Lower leg skin (tissue), 3 donors: ENCODE results near the gene TMED10.

Source experiments
- CTCF ChIP-seq, 3 donors: fragments of 450-650 bp; IDR thresholded peaks; one replicate each; pipeline ENCODE4 v1.5.1; 2016; ENCODE audit warnings: antibody characterized with exemption in 3 of 3, mild to moderate bottlenecking in 3 of 3, moderate library complexity in 2 of 3
- POLR2A ChIP-seq, 2 donors: fragments of 450-650 bp; IDR thresholded peaks; one replicate each; pipeline ENCODE4 v1.6.1; 2016 to 2017; ENCODE audit warnings: antibody characterized with exemption in 2 of 2, mild to moderate bottlenecking in 1 of 2, moderate library complexity in 1 of 2

DNA sequence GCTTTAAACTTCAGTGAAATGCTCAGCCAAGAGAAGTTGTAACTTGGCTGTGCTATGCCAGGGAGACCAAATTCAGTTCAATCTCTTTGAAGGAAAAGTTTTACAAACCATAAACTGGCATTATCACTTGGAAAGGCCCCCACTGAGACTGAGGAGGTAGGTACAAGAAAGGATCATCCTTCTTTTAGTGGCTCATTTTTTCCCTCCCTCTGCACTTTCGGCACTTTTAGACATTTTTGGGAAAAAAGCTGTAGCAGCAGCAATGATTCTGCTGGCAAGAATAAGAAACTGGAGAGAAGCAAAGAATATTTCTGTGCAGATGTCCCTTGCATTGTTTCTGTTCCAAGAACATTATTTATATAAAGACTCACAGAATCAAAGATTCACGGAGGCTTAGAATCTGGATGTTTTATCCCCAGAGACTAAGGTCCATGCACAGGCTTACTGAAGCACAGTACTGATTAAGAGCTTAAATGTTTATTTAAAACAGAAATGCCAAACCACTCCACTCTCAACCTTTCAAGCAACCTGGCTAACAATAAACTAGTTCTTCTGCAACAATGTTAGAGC lies 94.7 kb downstream of the TMED10 start:
- TF ChIP-seq CTCF (IDR thresholded peaks at IDR 0.05), result no peak
- TF ChIP-seq POLR2A (IDR thresholded peaks at IDR 0.05), result no peak
